Measurements from ENCODE around the gene DNAH10.

DNA sequence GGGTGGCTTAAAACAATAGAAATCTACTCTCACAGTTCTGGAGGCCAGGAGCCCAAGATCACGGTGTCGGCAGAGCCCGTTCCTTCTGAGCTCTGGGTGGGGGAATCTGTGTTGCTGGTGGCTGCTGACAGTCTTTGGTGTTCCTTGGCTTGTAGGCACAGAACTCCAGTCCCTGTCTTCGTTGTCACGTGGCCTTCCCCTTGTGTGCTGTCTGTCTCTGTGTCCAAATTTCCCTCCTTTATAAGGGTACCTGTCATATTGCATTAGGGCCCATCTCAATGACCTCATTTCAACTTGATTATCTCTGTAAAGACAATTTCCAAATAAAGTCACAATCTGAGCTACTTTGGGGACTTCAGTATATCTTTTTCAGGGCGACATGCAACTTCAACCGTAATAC lies 128.9 kb downstream of the DNAH10 start:
- TF ChIP-seq, protein P1, sequence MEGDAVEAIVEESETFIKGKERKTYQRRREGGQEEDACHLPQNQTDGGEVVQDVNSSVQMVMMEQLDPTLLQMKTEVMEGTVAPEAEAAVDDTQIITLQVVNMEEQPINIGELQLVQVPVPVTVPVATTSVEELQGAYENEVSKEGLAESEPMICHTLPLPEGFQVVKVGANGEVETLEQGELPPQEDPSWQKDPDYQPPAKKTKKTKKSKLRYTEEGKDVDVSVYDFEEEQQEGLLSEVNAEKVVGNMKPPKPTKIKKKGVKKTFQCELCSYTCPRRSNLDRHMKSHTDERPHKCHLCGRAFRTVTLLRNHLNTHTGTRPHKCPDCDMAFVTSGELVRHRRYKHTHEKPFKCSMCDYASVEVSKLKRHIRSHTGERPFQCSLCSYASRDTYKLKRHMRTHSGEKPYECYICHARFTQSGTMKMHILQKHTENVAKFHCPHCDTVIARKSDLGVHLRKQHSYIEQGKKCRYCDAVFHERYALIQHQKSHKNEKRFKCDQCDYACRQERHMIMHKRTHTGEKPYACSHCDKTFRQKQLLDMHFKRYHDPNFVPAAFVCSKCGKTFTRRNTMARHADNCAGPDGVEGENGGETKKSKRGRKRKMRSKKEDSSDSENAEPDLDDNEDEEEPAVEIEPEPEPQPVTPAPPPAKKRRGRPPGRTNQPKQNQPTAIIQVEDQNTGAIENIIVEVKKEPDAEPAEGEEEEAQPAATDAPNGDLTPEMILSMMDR (IDR thresholded peaks at IDR 0.05): no peak
- TF ChIP-seq POLR2A (IDR thresholded peaks at IDR 0.05): no peak
